Spleen (tissue), 11 donors: ENCODE measurements around the gene TRIM23. TPM values are rescaled to one million over a fixed set of nuclear protein-coding genes. Genes with fewer than 3 reads are reported as not detected.
A peak's percentile ranks its signal among the peaks of the same experiment; 100 is the strongest.

Source experiments
- DNase-seq: peaks from one replicate; pipeline ENCODE4 v3.0.0-alpha.2; 2020
- H3K27ac ChIP-seq, 8 donors: fragments of 200-600 bp; sonication (generic) in 7 of 8; 1 replicate in 4 of 8; 2 replicates in 4 of 8; pipeline versions ENCODE4 v1.5.0 to v1.8.0; 2016 to 2021; ENCODE audit warnings: inconsistent platforms in 4 of 8, mild to moderate bottlenecking in 4 of 8, moderate library complexity in 1 of 8
- H3K27me3 ChIP-seq, 7 donors: fragments of 200-600 bp; sonication (generic) in 6 of 7; replicated peaks in 1 of 7; 1 replicate in 4 of 7; 2 replicates in 3 of 7; pipeline versions ENCODE4 v1.5.0 to v1.8.0; 2016 to 2021; ENCODE audit warnings: inconsistent platforms in 3 of 7, mild to moderate bottlenecking in 1 of 7
- H3K36me3 ChIP-seq, 6 donors: fragments of 200-600 bp; sonication (generic) in 5 of 6; 1 replicate in 4 of 6; 2 replicates in 2 of 6; pipeline versions ENCODE4 v1.5.0 to v1.8.0; 2016 to 2021; ENCODE audit warnings: inconsistent platforms in 2 of 6
- H3K4me1 ChIP-seq, 6 donors: fragments of 200-600 bp; sonication (generic) in 5 of 6; 1 replicate in 3 of 6; 2 replicates in 3 of 6; pipeline versions ENCODE4 v1.5.0 to v1.8.0; 2016 to 2021; ENCODE audit warnings: inconsistent platforms in 3 of 6
- H3K4me3 ChIP-seq, 8 donors: fragments of 200-600 bp; sonication (generic) in 7 of 8; 1 replicate in 4 of 8; 2 replicates in 4 of 8; pipeline versions ENCODE4 v1.5.0 to v1.8.0; 2016 to 2021; ENCODE audit warnings: inconsistent platforms in 4 of 8, mild to moderate bottlenecking in 4 of 8, moderate library complexity in 2 of 8
- H3K9me3 ChIP-seq, 8 donors: fragments of 200-600 bp; sonication (generic) in 7 of 8; 1 replicate in 4 of 8; 2 replicates in 4 of 8; pipeline versions ENCODE4 v1.5.0 to v1.8.0; 2016 to 2021; ENCODE audit warnings: inconsistent platforms in 4 of 8
- POLR2A ChIP-seq, 3 donors: fragments of 450-650 bp; IDR thresholded peaks; one replicate each; pipeline ENCODE4 v1.5.1; 2017; ENCODE audit warnings: antibody characterized with exemption in 3 of 3, mild to moderate bottlenecking in 1 of 3
- POLR2AphosphoS5 ChIP-seq, 3 donors: sonication (generic); formaldehyde crosslinking; IDR thresholded peaks; one replicate each; pipeline ENCODE4 v1.5.1; 2017; ENCODE audit warnings: antibody characterized with exemption in 3 of 3
- whole genome bisulfite sequencing, 5 donors: extraction: QIAGEN DNeasy Blood & Tissue Kit in 3 of 5; methylation state at CpG; one replicate each; pipeline versions ENCODE4 v1.1.5 to v1.1.7; 2013 to 2018; 5-methylcytosine and 5-hydroxymethylcytosine counted together
- intact Hi-C: fragments of 100-400 bp; cut with DNase I; formaldehyde crosslinking; loops from one replicate; pipeline ENCODE4 v1.15.0; 2023; ENCODE audit warnings: low total_unique reads
- polyA plus RNA-seq, 3 donors: library from polyadenylated mRNA; stranded (reverse); fragments of 200-250 nt; gene quantifications; one replicate each; pipeline ENCODE4 v1.2.1, GENCODE V29; 2013
- total RNA-seq, 7 donors: library from RNA; depleted of rRNA in 3 of 7; stranded (reverse); fragments of >200 nt in 3 of 7; fragmentation: NEBNext Ultra II Directional in 4 of 7; extraction: Animal tissue kit (Norgen Biotek cat#: 25700) in 4 of 7; gene quantifications; one replicate each; pipeline versions ENCODE4 v1.1.0 to v1.2.1, GENCODE V29; 2016 to 2021
- TF ChIP-seq, protein P1 (sequence below), 11 experiments: fragments of 200-600 bp in 7 of 11; fragments of 450-650 bp in 4 of 11; sonication (generic) in 4 of 11; IDR thresholded peaks in 8 of 11; conservative IDR thresholded peaks in 3 of 11; 1 replicate in 7 of 11; 2 replicates in 4 of 11; pipeline versions ENCODE4 v1.4.0 to v1.8.0; 2016 to 2021; ENCODE audit warnings: antibody characterized with exemption in 11 of 11, inconsistent platforms in 4 of 11, mild to moderate bottlenecking in 1 of 11
- donor health status: healthy with polysubstance abuse.
- donor health status: DM: no; HTN: no; CAD: no; lungs with moderate emphysema.
- donor health status: DM: no; HTN: no; CAD: no.
- donor health status: Bipolar disorder and iron deficiency.
- donor health status: healthy.
- donor health status: DM: no; HTN: no; CAD: no.
- donor health status: DM: yes; HTN: yes; CAD: no.

TRIM23 gene
- total and polyA plus RNA-seq, 10 donors = 3.3 to 24.2 (median 16.4) TPM

DNA sequence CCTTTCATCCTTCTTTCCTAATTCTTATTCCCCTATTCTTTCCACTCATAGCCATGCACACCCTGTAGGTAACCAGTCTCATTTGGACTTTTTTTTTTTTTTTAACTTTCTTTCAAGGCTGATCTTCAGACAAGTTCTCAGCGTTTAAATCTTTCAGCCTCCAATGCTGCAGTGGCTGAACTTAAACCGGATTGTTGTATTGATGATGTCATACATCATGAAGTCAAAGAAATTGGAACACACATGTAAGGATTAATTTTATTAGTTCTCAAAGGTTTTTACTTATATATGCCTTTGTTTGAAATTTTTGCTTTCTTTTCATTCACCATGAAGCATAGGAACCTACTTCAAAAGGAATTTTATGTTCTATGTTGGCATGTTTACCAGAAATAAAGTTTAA is 22.8 kb upstream of the TRIM23 start:
- no peaks in the 10 kb centered on the region for H3K9me3 ChIP-seq
- no peak overlapping the region for H3K4me3 ChIP-seq
- intact Hi-C loops = no loop called here
- no peaks in the 10 kb centered on the region for H3K27me3 ChIP-seq
- no peak for TF ChIP-seq POLR2A (IDR thresholded peaks at IDR 0.05)
- TF ChIP-seq, protein P1, sequence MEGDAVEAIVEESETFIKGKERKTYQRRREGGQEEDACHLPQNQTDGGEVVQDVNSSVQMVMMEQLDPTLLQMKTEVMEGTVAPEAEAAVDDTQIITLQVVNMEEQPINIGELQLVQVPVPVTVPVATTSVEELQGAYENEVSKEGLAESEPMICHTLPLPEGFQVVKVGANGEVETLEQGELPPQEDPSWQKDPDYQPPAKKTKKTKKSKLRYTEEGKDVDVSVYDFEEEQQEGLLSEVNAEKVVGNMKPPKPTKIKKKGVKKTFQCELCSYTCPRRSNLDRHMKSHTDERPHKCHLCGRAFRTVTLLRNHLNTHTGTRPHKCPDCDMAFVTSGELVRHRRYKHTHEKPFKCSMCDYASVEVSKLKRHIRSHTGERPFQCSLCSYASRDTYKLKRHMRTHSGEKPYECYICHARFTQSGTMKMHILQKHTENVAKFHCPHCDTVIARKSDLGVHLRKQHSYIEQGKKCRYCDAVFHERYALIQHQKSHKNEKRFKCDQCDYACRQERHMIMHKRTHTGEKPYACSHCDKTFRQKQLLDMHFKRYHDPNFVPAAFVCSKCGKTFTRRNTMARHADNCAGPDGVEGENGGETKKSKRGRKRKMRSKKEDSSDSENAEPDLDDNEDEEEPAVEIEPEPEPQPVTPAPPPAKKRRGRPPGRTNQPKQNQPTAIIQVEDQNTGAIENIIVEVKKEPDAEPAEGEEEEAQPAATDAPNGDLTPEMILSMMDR (IDR thresholded peaks at IDR 0.05 in 8 of 11, conservative IDR thresholded peaks at IDR 0.05 in 3 of 11) = no peak
- no peak for TF ChIP-seq POLR2AphosphoS5 (IDR thresholded peaks at IDR 0.05)
- DNase-seq = no peak
- H3K4me1 ChIP-seq = no peaks in the 10 kb centered on the region
- WGBS, 5 donors = 91 to 96% (median 93%) methylated on average over 2 of the region's 2 CpGs
- H3K36me3 ChIP-seq = peaks cover 0 to 86% (median 13%) of the 10 kb centered on the region in 6 donors
- no peak overlapping the region for H3K27ac ChIP-seq

DNA sequence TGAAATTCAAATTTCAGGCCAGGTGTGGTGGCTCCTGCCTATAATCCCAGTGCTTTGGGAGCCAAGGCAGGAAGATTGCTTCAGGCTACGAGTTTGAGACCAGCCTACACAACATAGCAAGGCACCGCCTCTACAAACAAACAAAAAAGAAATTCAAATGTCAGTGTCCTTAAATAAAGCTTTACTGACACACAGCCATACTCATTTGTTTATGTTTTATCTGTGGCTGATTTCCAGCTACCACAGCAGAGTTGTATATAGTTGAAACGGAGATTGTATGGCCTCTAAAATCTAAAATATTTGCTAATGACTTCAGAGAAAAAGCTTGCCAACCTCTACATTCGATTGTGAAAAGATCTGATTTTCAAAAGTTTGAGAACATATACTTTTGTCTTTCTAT is 16.1 kb upstream of the TRIM23 start:
- Histone ChIP-seq H3K27me3 (no peaks in the 10 kb centered on the region), H3K4me3 (no peak overlapping the region), H3K4me1 (no peaks in the 10 kb centered on the region), H3K36me3 (peaks cover 0 to 97% (median 50%) of the 10 kb centered on the region in 6 donors), H3K9me3 (no peaks in the 10 kb centered on the region), H3K27ac (no peak overlapping the region)
- intact Hi-C loops = no loop called here
- 95 to 99% (median 96%) methylated on average over 4 of the region's 4 CpGs for WGBS, 5 donors
- no peak for TF ChIP-seq POLR2AphosphoS5 (IDR thresholded peaks at IDR 0.05)
- TF ChIP-seq, protein P1 (IDR thresholded peaks at IDR 0.05 in 8 of 11, conservative IDR thresholded peaks at IDR 0.05 in 3 of 11) = no peak
- TF ChIP-seq POLR2A (IDR thresholded peaks at IDR 0.05) = no peak
- DNase-seq = no peak

DNA sequence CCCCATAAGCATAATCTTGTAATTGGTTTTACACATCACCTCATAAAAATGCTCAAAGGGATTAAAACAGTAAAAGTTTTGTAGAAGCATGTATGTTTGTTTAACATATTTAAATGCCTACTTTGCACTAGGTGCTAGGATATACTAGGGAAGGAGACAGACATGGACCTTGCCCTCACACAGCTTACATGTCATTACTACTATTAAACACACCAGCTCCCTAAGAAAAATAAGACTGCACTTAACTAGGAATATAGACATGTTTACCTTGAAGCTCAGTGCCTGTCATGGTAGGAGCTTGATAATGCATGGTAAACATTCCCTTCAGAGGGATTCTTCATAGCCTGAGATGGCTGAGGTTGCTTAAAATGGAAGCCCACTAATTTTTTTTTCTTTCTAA is 6.8 kb upstream of the TRIM23 start:
- TF ChIP-seq POLR2A (IDR thresholded peaks at IDR 0.05) (no peak), POLR2AphosphoS5 (IDR thresholded peaks at IDR 0.05) (no peak)
- TF ChIP-seq, protein P1 (IDR thresholded peaks at IDR 0.05 in 8 of 11, conservative IDR thresholded peaks at IDR 0.05 in 3 of 11) = no peak
- H3K4me3 ChIP-seq = no peak overlapping the region
- H3K4me1 ChIP-seq = peaks cover under 1 to 26% (median 14%) of the 10 kb centered on the region in 6 donors
- H3K27ac ChIP-seq = no peak overlapping the region
- intact Hi-C loops = no loop called here
- H3K27me3 ChIP-seq = no peaks in the 10 kb centered on the region
- DNase-seq = no peak
- H3K9me3 ChIP-seq = no peaks in the 10 kb centered on the region
- peaks cover 0 to 37% (median 16%) of the 10 kb centered on the region in 6 donors for H3K36me3 ChIP-seq

DNA sequence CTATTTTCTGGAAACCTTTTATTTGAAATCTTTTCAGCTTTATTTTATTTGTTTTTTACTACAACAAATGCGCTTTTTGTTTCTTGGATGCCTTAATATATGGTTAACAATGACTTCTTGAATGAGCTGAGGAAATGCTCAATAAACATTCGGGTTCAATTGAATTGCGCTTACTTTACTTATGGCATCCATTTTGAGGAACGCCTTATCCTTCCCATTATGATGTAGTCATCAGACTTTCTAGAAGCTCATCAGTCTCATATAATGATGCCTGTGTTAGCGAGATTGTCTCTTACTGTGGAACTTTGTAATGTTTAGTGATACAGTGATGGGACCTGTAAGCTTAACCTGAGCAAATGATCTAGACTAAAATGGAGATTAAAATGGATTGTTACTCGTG is 1.6 kb upstream of the TRIM23 start:
- peaks cover 26 to 64% (median 52%) of the 10 kb centered on the region in 6 donors for H3K4me1 ChIP-seq
- DNase-seq = no peak
- H3K9me3 ChIP-seq = no peaks in the 10 kb centered on the region
- intact Hi-C loops = no loop called here
- no peaks in the 10 kb centered on the region for H3K27me3 ChIP-seq
- peak overlapping the region in 7 of 8 donors; percentile 78 to 95 (median 92) for H3K27ac ChIP-seq
- peak overlapping the region; percentile 75 to 95 (median 88) for H3K4me3 ChIP-seq
- TF ChIP-seq POLR2A (IDR thresholded peaks at IDR 0.05) (no peak), POLR2AphosphoS5 (IDR thresholded peaks at IDR 0.05) (no peak)
- TF ChIP-seq, protein P1 (IDR thresholded peaks at IDR 0.05 in 8 of 11, conservative IDR thresholded peaks at IDR 0.05 in 3 of 11) = no peak
- WGBS, 5 donors = 66 to 71% (median 70%) methylated on average over 6 of the region's 6 CpGs
- peaks cover 0 to 25% (median 12%) of the 10 kb centered on the region in 6 donors for H3K36me3 ChIP-seq
